SU-DHL-6 (cell line): Measurements from ENCODE around the gene KCNH3.

Source experiments
- EZH2phosphoT487 ChIP-seq: fragments of 200-600 bp; sonication (generic), shearing (Covaris generic); conservative IDR thresholded peaks from 2 replicates; pipeline ENCODE4 v1.6.1; 2018; ENCODE audit warnings: mild to moderate bottlenecking, antibody characterized with exemption, low read length, moderate library complexity, mixed read lengths
- TF ChIP-seq, protein P1 (sequence below): fragments of 200-600 bp; sonication (generic); IDR thresholded peaks from one replicate; pipeline ENCODE4 v1.5.1; 2017; ENCODE audit warnings: antibody characterized with exemption, mild to moderate bottlenecking, low read length, moderate library complexity; ENCODE audit not compliant: insufficient read depth, poor library complexity, severe bottlenecking

- TF ChIP-seq, protein P1, sequence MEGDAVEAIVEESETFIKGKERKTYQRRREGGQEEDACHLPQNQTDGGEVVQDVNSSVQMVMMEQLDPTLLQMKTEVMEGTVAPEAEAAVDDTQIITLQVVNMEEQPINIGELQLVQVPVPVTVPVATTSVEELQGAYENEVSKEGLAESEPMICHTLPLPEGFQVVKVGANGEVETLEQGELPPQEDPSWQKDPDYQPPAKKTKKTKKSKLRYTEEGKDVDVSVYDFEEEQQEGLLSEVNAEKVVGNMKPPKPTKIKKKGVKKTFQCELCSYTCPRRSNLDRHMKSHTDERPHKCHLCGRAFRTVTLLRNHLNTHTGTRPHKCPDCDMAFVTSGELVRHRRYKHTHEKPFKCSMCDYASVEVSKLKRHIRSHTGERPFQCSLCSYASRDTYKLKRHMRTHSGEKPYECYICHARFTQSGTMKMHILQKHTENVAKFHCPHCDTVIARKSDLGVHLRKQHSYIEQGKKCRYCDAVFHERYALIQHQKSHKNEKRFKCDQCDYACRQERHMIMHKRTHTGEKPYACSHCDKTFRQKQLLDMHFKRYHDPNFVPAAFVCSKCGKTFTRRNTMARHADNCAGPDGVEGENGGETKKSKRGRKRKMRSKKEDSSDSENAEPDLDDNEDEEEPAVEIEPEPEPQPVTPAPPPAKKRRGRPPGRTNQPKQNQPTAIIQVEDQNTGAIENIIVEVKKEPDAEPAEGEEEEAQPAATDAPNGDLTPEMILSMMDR: no peak
- no peak for TF ChIP-seq EZH2phosphoT487
Measured at GRCh38 chr12:49552425-49552824, 13.6 kb downstream of the KCNH3 start.
